GM19455 (cell line): ENCODE data around the gene SLC6A9.

Experiments used
- ATAC-seq: cut with Tn5 transposase; IDR thresholded peaks from one replicate; pipeline ENCODE4 v1.9.1; 2021; ENCODE audit not compliant: unreplicated experiment

SLC6A9 gene

GRCh38 chr1:44031252-44032169 lies at the start of gene SLC6A9:
TSS of gene SLC6A9 (minus strand) at chr1:44031462. CDS start at chr1:44024277, 7,185 bp downstream.
- ATAC-seq: no peak

DNA sequence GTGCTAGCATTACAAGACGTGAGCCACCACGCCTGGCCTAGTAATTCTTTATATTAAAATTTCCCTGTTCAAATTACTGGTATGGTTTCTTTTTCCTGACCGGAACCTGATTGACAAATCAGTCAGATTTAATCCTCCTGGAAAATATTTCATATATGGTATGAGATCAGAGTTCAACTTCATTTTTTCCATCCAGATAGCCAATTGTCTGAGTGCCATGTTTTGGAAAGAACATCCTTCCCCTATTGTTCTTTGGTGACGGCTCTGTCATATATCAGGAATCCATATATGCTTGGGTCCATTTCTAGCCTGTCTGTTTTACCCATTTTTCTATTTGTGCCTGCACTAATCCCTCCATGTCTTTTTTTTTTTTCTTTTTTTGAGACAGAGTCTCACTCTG lies 48.3 kb upstream of the SLC6A9 start:
- no peak for ATAC-seq

DNA sequence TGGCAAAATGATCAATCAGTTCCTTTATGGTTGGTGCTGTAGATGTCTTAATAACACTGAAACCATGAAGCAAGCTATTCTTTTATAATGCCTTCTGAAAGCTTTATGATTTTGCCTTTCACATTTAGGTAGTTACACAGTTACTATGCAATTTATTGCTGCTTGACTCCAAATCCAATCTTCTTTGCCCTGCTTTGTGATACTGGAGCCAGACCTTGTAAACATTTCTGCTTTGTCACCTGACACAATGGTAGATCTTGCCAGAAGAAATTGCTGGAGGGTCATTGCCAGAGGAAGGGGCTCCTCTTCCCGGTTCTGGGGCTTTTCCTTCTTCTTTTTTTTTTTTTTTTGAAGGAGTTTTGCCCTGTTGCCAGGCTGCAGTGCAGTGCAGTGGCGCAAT lies 46.8 kb upstream of the SLC6A9 start:
- no peak for ATAC-seq

- ATAC-seq: no peak
Measured at GRCh38 chr1:44077421-44077820, 46.2 kb upstream of the SLC6A9 start.

GRCh38 chr1:44076066-44076465 lies 44.8 kb upstream of the SLC6A9 start:
- ATAC-seq: no peak

DNA sequence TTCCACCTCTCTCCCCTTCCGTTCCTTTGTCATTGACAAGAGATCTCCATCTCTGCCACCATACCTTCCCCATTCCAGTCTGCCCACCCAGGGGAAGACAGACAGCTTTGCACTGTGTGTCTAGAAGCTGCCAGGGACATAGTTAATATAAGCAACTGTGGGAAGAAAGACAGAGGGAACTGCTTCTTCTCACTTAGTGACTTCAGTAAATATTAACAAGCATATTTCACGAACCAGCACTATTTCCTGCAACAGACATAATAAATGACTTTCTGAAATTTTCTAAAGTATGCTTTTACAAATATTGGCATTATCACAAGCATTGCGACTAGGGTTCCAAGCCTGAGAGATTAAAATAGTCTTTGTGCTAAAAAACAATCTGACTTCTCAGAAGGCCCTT lies 43.2 kb upstream of the SLC6A9 start:
- no peak for ATAC-seq

- ATAC-seq: no peak
Measured at GRCh38 chr1:44073528-44073927, 42.3 kb upstream of the SLC6A9 start.

GRCh38 chr1:44072821-44073220 lies 41.6 kb upstream of the SLC6A9 start:
- no peak for ATAC-seq

DNA sequence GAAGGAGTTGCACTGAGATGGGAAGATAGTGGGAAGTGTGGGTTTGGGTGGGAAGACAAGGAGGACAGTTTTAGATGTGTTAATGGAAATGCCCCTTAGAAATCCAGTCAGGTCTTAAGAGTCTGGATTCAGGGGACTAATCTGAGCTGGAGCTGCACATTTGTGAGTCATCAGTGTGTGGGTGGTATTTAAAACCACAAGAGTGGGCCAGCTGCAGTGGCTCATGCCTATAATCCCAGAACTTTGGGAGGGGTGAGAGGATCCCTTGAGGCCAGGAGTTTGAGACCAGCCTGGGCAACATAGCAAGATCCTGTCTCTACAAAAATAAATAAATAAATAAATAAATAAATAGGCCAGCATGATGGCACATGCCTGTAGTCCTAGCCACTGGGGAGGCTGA lies 40.9 kb upstream of the SLC6A9 start:
- no peak for ATAC-seq

GRCh38 chr1:44071461-44071860 lies 40.2 kb upstream of the SLC6A9 start:
- ATAC-seq: no peak

- no peak for ATAC-seq
Measured at GRCh38 chr1:44068442-44068921, 37.2 kb upstream of the SLC6A9 start.

DNA sequence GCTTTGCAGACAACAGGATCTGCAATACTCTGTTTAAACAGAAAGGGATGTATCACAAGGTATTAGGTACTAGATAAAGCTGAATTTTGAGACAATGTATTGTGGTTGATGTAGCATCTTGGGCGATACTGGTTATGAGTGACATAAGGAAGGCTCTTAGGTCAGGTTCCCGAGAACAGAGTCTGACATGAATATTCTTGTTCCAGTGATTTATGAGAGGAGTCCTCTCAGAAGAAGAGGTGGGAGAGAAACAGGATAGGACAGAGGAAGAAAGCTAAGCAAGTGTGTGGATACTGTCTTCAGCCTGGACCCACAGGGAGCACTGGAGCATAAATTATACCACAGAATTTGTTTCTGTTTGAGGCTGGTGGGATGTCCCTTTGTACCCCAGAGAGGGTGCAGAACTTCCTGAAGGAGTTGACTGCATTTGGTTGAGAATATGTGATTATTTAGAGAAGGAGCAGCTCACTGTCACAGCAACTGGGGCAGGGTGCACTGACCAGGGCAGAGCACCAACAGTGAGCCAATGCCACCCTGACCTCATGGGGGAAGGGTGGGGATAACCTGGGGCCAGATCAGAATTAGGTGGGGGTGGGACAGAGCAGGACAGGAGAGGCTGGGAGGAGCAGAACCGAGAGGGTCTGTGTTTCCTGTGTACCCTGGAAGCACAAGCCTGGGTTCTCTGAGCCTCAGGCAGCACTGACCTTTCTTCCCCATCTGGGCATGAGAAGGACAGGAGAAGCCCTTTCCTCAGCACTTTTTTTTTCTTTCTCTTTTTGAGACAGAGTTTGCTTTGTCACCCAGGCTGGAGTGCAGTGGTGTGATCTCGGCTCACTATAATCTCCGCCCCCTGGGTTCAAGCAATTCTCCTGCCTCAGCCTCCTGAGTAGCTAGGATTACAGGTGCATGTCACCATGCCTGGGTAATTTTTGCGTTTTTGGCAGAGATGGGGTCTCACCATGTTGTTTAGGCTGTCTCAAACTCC lies 36.3 kb upstream of the SLC6A9 start:
- no peak for ATAC-seq

- no peak for ATAC-seq
Measured at GRCh38 chr1:44062656-44063179, 31.5 kb upstream of the SLC6A9 start.

GRCh38 chr1:44061857-44062256 lies 30.6 kb upstream of the SLC6A9 start:
- no peak for ATAC-seq

GRCh38 chr1:44060830-44061267 lies 29.6 kb upstream of the SLC6A9 start:
- ATAC-seq: no peak

DNA sequence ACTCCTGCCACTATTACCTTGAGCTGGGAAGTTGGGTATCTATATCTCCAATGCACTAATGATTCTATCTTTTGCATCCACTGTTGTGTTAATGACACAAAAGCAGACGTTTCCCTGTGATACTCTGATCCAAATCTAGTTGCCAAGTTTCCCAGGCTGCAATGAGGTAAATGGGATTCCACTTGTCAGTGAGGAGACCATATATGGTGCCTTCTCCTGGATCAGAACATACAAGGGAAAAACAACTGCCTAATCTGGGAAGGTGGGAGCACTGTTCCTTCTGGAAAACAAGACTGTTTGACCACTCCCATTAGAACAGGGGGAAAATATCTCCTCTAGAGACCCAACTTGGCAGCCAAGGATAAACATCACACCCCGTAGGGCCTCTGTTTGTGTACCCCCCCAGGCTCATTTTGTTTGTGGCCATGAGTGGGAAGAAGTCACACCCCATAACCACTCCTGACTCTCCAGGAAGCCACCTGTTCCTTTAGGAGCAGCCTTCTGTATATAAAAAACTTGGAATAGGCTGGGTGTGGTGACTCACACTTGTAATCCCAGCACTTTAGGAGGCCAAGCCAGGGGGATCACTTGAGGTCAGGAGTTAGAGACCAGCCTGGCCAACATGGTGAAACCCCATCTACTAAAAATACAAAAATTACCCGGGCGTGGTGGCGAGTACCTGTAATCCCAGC lies 28.5 kb upstream of the SLC6A9 start:
- no peak for ATAC-seq

DNA sequence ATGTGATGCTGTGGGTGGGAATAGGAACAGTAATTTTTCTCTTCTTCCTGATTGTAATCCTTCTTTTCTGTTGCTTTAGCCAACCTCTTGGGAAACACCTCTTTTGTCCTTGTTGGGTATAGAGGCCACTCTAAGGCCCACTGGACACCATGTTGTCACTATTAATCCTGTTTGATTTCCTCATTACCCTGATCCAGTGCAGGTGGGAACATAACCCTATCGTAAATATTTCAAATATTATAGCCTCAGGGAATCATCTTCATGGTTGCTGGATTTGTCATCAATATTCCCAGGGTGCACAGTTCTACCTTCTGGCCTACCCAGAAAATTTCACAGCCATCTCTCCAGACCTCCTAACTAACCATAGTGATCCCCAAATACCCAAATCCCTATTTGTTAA lies 27.9 kb upstream of the SLC6A9 start:
- ATAC-seq: no peak

GRCh38 chr1:44057293-44057692 lies 26.0 kb upstream of the SLC6A9 start:
- ATAC-seq: no peak

DNA sequence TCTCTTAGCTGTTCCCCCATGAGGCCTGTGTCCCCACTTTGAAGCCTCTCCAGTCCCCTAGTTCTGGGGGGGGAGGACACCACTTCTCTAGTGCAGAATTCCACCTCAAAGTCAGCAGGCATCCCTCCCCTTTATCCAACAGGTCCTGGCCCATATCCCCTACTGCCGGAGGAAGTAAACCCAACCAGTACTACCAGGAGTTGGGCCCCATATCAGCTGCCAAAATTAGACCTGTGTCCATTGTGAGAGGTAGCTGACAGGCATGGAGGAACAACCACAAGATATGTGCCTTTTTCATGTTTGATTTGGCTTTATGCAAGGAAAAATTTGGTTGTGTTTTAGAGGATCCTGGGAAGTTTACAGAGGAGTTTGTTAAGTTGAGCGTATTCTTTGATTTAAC lies 22.1 kb upstream of the SLC6A9 start:
- ATAC-seq: no peak

DNA sequence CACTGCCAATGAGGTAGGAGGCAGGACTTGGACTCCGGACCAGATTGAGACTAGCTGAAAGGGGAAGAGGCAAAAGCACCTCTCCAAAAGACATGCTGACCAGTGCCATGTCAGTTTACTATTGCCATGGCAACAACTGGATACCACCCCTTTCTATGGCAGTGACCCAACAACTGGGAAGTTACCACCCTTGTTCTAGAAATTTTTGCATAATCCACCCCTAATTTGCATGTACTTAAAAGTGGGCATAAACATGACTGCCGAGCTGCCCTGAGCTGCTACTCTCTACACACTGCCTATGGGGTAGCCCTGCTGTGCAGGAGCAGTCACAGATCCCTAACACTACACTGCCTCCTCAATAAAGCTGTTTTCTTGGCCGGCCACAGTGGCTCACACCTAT lies 19.0 kb upstream of the SLC6A9 start:
- ATAC-seq: no peak

- no peak for ATAC-seq
Measured at GRCh38 chr1:44049839-44050238, 18.6 kb upstream of the SLC6A9 start.
